Subcutaneous adipose tissue (tissue), 4 donors: ENCODE results near the gene LY6G6C. TPM values are rescaled to one million over a fixed set of nuclear protein-coding genes. Genes with fewer than 3 reads are reported as not detected.

Experiments
- CTCF ChIP-seq: fragments of 450-650 bp; IDR thresholded peaks from one replicate; pipeline ENCODE4 v1.5.1; 2016; ENCODE audit warnings: low read depth, mild to moderate bottlenecking, control low read depth, antibody characterized with exemption, moderate library complexity
- total RNA-seq, 4 donors: library from RNA; depleted of rRNA; stranded (reverse); fragments of >200 nt; gene quantifications; one replicate each; pipeline ENCODE4 v1.1.0, GENCODE V29; 2016

Gene LY6G6C
- total RNA-seq, 4 donors from 2014 or later = not detected

- TF ChIP-seq CTCF = no peak
Observed at GRCh38 chr6:31722173-31722572, 627 bp upstream of the LY6G6C start.

GRCh38 chr6:31720196-31720770 is 1.3 kb downstream of the LY6G6C start:
- no peak for TF ChIP-seq CTCF

GRCh38 chr6:31719001-31719400 is 2.5 kb downstream of the LY6G6C start:
- no peak for TF ChIP-seq CTCF

GRCh38 chr6:31718265-31718664 is 3.3 kb downstream of the LY6G6C start:
- no peak for TF ChIP-seq CTCF

- TF ChIP-seq CTCF = no peak
Observed at GRCh38 chr6:31717499-31718222, 3.9 kb downstream of the LY6G6C start.

GRCh38 chr6:31715022-31715958 is 6.3 kb downstream of the LY6G6C start, which contains the start of gene LY6G6D:
Gene LY6G6D (plus strand): TSS chr6:31715348. CDS start chr6:31715356, 8 bp downstream.
- TF ChIP-seq CTCF = no peak
